Ectodermal cell (in vitro differentiated cells): ENCODE measurements around the gene OVOL2.

ENCODE experiments used
- H3K27ac ChIP-seq: 2 replicates; pipeline ENCODE4 v1.7.0; 2013; ENCODE audit warnings: mild to moderate bottlenecking, low read depth, low read length; ENCODE audit not compliant: insufficient read depth, poor library complexity, severe bottlenecking
- H3K27me3 ChIP-seq: 2 replicates; pipeline ENCODE4 v1.7.0; 2013; ENCODE audit warnings: mild to moderate bottlenecking, low read length; ENCODE audit not compliant: insufficient read depth, control insufficient read depth, poor library complexity, severe bottlenecking
- H3K36me3 ChIP-seq: one replicate; pipeline ENCODE4 v1.7.0; 2013; ENCODE audit warnings: low read length; ENCODE audit not compliant: control insufficient read depth, insufficient read depth
- H3K4me1 ChIP-seq: one replicate; pipeline ENCODE4 v1.7.0; 2013; ENCODE audit warnings: low read length; ENCODE audit not compliant: control insufficient read depth, insufficient read depth
- H3K4me3 ChIP-seq: 2 replicates; pipeline ENCODE4 v1.7.0; 2013; ENCODE audit warnings: low read depth, low read length, control low read depth; ENCODE audit not compliant: insufficient read depth
- H3K9me3 ChIP-seq: 2 replicates; pipeline ENCODE4 v1.7.0; 2013; ENCODE audit warnings: mild to moderate bottlenecking, low read length, moderate library complexity; ENCODE audit not compliant: control insufficient read depth
- WGBS, 2 experiments: methylation state at CpG; one replicate each; pipeline ENCODE4 v1.1.7; 2013; ENCODE audit warnings: missing lambda C conversion rate in 2 of 2; 5-methylcytosine and 5-hydroxymethylcytosine counted together

OVOL2 gene

DNA sequence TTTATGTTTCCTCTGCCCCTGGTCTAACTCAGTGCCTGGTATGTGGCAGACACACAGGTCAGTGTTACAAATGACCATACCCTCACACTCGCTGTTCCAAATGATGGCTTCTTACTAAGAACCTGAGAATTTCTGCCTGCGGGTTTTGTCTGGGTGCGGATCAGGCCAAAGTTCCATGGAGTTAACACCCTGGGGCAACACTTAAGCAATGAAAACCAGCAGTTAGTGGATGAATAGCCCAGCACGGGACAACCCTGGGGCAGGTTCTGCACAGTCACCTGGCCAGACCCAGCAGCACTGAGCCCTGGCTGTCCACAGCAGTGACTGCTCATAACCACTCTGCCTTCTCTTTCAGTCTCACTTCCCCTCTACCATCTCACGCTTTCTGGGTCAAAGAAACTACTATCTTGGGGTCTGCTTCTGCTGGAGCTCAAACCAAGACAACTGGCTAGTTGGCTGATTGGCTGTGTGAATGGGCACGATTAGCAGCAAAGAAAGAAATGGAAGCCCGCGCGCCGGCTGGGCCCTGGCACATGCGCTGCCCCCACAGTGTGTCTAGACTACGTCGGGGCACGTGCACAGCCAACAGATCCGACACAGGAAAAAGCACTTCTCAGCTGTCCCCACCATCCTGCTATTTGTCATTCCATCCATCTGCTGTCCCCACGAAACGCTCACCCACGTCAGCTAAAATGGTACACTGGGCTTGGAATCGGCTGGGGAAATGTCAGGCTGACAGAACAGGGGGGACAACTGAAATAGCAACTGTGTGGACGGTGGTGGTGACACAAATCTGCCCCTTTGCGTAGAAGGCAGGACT, 52.3 kb downstream of the OVOL2 start:
- no peak overlapping the region for H3K4me3 ChIP-seq
- H3K9me3 ChIP-seq = no peaks in the 10 kb centered on the region
- H3K27me3 ChIP-seq = no peaks in the 10 kb centered on the region
- 88 to 90% methylated on average over 21 of the region's 21 CpGs for WGBS, 2 experiments
- H3K27ac ChIP-seq = no peak overlapping the region
- peaks cover 5% of the 10 kb centered on the region for H3K4me1 ChIP-seq
- no peaks in the 10 kb centered on the region for H3K36me3 ChIP-seq

DNA sequence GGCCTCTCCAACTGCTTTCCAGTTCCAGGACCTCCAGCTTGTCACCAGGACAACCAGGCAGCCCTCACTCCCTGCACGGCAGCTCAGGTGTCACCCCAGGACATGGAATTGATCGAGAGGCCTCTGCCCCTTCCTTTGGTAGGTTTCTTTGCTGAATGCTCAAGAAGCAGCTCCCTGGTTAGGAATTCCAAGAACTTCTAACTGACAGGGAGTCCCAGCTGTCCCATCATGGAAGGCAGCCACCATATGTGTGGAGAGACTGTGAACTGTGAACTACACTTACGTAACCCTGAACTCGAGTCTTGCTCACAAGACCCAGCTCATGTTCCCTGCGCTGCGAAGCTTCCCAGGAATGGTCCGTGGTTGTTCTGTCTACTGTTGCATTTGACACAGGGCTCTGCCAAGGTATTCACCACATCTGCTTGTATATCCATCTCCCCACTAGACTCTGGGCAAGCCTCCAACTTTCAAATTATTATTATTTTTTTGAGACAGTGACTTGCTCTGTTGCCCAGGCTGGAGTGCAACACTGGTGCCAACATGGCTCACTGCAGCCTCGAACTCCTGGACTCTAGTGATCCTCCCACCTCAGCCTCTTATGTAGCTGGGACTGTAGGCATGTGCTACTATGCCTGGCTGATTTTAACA, 53.2 kb downstream of the OVOL2 start:
- Histone ChIP-seq H3K9me3 (no peaks in the 10 kb centered on the region), H3K27me3 (no peaks in the 10 kb centered on the region), H3K27ac (no peak overlapping the region), H3K36me3 (no peaks in the 10 kb centered on the region), H3K4me1 (peaks cover 5% of the 10 kb centered on the region), H3K4me3 (no peak overlapping the region)
- WGBS, 2 experiments = 84 to 86% methylated on average over 8 of the region's 8 CpGs

DNA sequence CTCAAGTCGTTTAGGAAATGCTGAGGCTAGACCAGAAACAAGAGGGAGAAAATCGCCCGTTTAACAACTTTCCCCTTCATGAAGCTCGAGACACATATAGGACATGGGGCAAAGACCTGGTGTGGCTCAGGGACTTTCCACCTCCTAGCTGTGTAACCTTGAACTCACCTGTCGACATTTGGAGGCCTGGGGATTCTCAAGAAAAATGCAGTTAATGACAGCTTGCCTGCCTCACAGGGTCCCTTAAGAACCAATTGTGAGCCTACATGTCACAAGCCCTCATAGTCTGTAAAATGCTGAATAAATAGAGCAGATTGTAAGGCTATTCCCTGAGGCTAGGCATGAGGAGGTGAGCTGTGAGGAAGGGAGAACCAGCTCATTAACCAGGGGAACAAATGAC, 53.8 kb downstream of the OVOL2 start:
- H3K9me3 ChIP-seq = no peaks in the 10 kb centered on the region
- H3K36me3 ChIP-seq = no peaks in the 10 kb centered on the region
- H3K27me3 ChIP-seq = no peaks in the 10 kb centered on the region
- H3K4me3 ChIP-seq = no peak overlapping the region
- WGBS, 2 experiments = 80 to 83% methylated on average over 5 of the region's 5 CpGs
- peaks cover 5% of the 10 kb centered on the region for H3K4me1 ChIP-seq
- H3K27ac ChIP-seq = no peak overlapping the region

- no peaks in the 10 kb centered on the region for H3K9me3 ChIP-seq
- no peak overlapping the region for H3K27ac ChIP-seq
- H3K27me3 ChIP-seq = no peaks in the 10 kb centered on the region
- 77 to 83% methylated on average over 9 of the region's 10 CpGs for WGBS, 2 experiments
- H3K36me3 ChIP-seq = no peaks in the 10 kb centered on the region
- peaks cover 7% of the 10 kb centered on the region for H3K4me1 ChIP-seq
- no peak overlapping the region for H3K4me3 ChIP-seq
These were observed 56.4 kb downstream of the OVOL2 start for GRCh38 chr20:18001131-18001921.

- no peak overlapping the region for H3K27ac ChIP-seq
- H3K4me3 ChIP-seq = no peak overlapping the region
- H3K36me3 ChIP-seq = no peaks in the 10 kb centered on the region
- no peaks in the 10 kb centered on the region for H3K27me3 ChIP-seq
- no peaks in the 10 kb centered on the region for H3K9me3 ChIP-seq
- 87 to 92% methylated on average over 4 of the region's 4 CpGs for WGBS, 2 experiments
- peaks cover 4% of the 10 kb centered on the region for H3K4me1 ChIP-seq
These were observed 58.1 kb downstream of the OVOL2 start for GRCh38 chr20:17999566-17999965.

DNA sequence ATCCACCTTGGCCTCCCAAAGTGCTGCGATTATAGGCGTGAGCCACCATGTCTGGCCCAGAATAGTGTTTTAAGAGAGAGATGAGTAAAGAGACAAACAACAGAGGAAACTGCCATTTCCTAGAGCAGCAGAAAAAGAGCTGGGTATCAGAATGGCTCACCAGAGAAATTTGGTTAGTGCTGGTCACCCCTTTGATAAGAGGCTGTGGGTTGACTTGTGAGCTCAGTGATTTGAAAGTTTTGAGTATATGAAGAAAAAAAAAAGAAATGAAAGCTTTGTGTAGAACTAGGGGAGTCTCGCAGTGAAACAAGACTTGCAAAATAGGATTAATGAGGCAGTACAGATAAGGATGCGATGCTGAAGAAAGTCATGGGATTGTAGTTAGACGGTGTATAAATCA, 59.3 kb downstream of the OVOL2 start:
- WGBS, 2 experiments = 95% methylated on average over 5 of the region's 5 CpGs
- no peaks in the 10 kb centered on the region for H3K27me3 ChIP-seq
- H3K4me1 ChIP-seq = peaks cover 4% of the 10 kb centered on the region
- H3K36me3 ChIP-seq = no peaks in the 10 kb centered on the region
- no peaks in the 10 kb centered on the region for H3K9me3 ChIP-seq
- no peak overlapping the region for H3K27ac ChIP-seq
- no peak overlapping the region for H3K4me3 ChIP-seq

DNA sequence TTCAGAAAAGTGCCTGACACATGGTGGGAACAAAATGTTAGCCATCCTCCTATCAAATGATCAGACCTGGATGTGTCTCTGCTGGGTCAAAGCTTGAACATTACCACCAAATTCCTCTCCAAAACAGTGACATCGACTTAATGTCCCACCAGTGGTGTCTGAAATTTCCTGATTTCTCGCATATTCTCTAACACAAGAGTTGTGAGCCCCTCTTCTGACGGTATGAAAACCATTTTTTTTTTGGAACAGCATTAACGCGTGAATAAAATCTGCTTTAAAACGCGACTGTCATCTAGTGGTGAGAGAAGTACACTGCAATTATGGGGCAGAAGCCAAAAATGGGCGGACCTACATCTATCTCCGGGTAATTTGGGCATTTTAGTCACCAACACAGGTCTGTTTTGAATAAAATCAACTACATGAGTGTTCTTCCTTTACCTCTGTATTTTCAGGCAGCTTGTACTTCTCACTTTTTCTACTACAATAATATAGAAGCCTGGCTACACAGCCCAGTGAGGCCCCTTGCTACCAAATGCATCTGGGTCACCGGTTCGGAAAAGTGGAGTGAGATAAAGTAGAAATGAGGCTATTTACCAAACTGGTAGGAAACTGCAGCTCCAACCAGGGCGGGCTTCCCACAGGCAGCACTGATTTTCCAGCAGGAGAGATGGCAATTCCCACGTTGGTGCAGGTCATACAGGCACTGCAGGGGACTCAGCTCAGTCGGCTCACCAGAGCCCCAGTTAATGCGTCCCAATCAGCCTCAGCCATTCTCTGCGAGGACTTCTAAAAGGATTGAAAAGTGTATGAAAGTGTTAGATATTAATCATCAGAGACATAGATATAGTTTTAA, 61.5 kb downstream of the OVOL2 start:
- Histone ChIP-seq H3K27me3 (no peaks in the 10 kb centered on the region), H3K4me3 (no peak overlapping the region), H3K36me3 (no peaks in the 10 kb centered on the region), H3K27ac (no peak overlapping the region), H3K4me1 (peaks cover 4% of the 10 kb centered on the region), H3K9me3 (no peaks in the 10 kb centered on the region)
- WGBS, 2 experiments = 27 to 34% methylated on average over 15 to 16 of the region's 16 CpGs

DNA sequence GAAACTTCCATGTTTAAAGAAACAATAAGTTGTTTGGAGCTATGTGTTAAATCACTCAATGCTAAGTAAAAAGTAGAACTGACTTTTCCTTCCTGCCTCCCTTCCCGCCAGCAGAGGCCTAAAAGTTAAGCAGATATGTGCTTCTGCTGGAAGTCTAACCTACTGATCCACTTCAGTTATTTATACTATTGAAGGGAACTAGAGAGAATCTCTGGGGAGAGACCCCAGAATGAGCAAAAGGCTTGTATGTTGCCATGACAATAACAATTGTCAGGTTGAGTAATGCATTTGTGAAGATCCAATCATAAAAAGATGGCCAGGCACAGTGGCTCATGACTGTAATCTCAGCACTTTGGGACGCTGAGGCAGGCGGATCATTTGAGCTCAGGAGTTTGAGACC, 64.2 kb downstream of the OVOL2 start:
- Histone ChIP-seq H3K4me1 (peaks cover 4% of the 10 kb centered on the region), H3K9me3 (no peaks in the 10 kb centered on the region), H3K36me3 (peaks cover 4% of the 10 kb centered on the region), H3K27me3 (no peaks in the 10 kb centered on the region), H3K4me3 (no peak overlapping the region), H3K27ac (no peak overlapping the region)
- whole genome bisulfite sequencing, 2 experiments = 89 to 93% methylated on average over 3 of the region's 3 CpGs

DNA sequence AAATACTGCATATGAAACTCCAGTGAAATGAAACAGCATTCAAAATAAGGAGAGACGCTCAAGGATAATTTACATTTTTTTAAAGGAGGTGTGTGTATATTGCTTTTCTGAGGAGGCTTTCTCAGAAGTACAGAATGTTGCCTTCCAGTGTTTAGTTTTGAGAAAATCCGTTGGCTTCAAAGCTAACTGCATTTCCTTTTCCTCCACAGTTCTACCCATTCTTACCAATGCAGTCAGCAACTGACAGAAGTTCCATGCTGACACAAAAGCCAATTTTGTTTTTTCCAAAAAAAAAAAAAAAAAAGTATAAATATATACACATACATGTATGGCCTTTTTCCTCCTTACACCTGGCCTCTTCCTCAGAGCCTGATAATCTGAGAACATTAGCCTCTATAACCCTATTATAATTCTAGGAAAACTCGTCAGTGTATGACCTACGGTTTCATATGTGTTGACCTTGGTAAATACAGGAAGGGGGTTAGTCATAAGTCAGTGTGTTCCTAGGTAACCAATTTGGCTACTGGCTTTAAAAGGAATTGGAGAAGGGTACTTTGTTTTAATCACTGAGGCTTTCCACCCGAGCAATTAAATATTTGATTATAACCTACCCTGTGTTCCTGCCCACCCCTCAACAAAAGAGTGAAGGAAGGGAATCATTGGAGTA, 64.7 kb downstream of the OVOL2 start:
- no peak overlapping the region for H3K4me3 ChIP-seq
- no peaks in the 10 kb centered on the region for H3K9me3 ChIP-seq
- peaks cover 4% of the 10 kb centered on the region for H3K4me1 ChIP-seq
- H3K36me3 ChIP-seq = peaks cover 4% of the 10 kb centered on the region
- H3K27ac ChIP-seq = no peak overlapping the region
- no peaks in the 10 kb centered on the region for H3K27me3 ChIP-seq
- WGBS, 2 experiments = 96 to 97% methylated on average over 4 of the region's 5 CpGs
